CD1c-positive myeloid dendritic cell (primary cell): ENCODE data around the gene HNRNPAB.
"Not testable (repeated sequence)": the region's sequence is repeated elsewhere in the genome, so short reads cannot be mapped to it uniquely, and the experiment has no call there.

ENCODE experiments used
- DNase-seq: peaks from one replicate; pipeline ENCODE4 v3.0.0-alpha.2; 2016; ENCODE audit errors: extremely low spot score

HNRNPAB gene

GRCh38 chr5:178196986-178197385, 7.3 kb upstream of the HNRNPAB start:
- DNase-seq, result no peak

- DNase-seq, result not testable (repeated sequence)
Measured at GRCh38 chr5:178198151-178198550, 6.2 kb upstream of the HNRNPAB start.

- DNase-seq, result no peak
Measured at GRCh38 chr5:178198706-178199105, 5.6 kb upstream of the HNRNPAB start.

DNA sequence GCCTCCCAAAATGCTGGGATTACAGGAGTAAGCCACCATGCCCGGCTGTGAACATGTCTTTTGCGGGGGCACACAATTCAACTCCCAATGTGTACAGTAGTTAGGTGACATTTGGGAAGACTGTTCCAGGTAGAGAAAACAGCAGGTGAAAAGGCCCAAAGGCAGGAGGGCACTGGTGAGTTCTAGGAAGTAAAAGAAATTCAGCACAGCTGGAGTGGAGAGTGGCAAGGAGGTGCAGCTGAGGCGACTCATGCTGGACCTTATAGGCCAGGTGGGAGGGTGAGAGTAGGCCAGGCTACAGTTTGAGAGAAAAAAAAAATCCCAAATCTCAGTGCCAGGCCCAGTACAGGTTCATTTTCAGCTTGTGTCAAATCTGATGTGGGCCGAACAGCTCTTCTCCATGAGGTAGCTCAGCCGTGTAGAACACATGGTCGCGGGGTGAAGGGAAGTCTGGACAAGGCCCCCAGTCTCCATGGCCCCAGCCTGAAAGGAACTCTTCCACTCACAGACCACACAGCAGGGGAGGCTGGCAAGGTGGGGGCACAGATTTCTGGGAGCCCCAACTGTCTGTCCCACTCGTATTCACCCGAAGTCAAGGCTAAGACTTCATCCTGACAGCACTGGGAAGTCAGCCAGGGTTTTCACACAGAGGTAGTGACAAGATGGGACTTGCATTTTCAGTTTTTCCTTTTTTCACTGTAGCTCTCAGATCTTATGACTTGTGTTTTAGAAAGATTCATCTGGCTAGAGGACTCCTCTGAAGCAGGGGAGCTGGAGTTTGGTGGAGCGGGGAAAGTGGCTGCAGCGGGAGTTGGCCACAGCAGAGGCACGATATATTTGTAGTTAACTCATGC, 4.5 kb upstream of the HNRNPAB start:
- DNase-seq, result no peak

GRCh38 chr5:178201221-178201926, 3.0 kb upstream of the HNRNPAB start:
- no peak for DNase-seq

GRCh38 chr5:178201927-178202235, 2.5 kb upstream of the HNRNPAB start:
- peak; percentile 53 for DNase-seq

DNA sequence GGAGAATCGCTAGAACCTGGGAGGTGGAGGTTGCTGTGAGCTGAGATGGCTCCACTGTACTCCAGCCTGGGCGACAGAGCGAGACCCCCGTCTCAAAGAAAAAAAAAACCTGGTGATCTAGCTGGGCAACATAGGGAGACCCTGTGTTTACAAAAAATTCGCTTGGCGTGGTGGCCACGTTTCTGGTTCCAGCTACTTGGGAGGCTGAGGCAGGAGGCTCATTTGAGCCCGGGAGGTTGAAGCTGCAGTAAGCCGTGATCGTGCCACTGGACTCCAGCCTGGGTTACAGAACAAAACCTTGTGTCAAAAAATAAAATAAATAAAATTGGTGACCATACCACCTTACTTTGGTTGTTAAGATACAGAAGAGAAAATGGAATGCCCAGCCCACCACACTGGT, 1.8 kb upstream of the HNRNPAB start:
- DNase-seq, result no peak

DNA sequence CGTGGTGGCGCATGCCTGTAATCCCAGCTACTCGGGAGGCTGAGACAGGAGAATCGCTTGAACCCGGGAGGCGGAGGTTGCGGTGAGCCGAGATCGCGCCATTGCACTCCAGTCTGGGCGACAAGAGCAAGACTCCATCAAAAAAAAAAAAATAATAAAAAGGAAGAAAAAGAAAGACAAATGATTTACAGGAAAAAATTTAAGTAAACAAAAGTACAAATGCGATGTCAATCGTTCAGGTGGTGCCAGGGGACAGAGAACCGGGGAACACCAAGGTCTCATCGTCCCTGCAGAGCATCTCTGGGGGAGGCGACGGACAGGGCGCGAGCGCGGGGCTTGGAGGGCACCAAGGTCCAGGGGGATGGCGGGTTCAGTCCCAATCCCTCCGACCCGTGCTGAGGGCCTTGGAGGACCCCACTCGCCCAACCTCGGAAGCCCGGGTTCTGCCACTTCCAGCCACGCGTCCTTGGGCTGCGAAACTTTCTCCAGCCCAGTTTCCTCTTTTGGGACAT, 607 bp upstream of the HNRNPAB start:
- no peak for DNase-seq

DNA sequence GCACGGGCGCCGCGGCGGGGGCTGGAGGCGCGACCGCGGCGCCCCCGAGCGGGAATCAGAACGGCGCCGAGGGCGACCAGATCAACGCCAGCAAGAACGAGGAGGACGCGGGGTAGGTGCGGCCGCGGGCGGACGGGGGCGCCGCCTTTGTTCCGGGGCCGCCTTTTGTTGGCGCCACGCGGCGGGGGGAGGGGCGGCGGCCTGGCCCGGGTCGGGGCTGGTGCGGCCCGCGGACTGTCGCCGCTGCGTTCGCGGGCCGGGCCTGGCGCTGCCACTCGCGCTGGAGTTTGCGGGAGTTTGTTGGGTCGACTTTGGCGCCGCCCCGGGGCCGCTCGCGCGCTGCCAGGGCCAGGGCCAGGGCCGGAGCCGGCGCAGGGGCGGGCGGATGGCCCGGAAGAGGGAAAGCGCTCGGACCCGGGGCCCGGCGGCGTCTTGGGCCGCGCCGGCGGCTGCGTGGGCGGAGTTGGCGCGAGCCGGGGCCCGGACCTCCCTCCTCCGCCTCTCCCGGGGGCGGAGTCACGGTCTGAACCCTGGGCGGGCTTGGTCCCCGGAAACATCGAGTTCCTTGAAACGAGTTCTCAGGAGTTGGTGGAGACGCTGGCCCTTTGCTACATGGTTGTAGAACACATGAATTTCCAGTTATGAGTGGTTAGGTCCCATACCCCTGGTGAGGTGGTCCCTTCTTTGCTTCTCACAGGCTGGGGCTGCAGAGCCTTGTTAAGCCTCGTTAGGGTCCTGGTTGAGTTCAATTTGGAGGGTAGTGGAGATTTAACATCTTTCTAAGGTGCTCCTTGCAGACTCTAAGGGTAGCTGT, 809 bp downstream of the HNRNPAB start:
- peak; percentile 80 for DNase-seq

GRCh38 chr5:178205749-178206047, 1.4 kb downstream of the HNRNPAB start:
- DNase-seq, result no peak

- no peak for DNase-seq
Measured at GRCh38 chr5:178206166-178207101, 2.1 kb downstream of the HNRNPAB start.

DNA sequence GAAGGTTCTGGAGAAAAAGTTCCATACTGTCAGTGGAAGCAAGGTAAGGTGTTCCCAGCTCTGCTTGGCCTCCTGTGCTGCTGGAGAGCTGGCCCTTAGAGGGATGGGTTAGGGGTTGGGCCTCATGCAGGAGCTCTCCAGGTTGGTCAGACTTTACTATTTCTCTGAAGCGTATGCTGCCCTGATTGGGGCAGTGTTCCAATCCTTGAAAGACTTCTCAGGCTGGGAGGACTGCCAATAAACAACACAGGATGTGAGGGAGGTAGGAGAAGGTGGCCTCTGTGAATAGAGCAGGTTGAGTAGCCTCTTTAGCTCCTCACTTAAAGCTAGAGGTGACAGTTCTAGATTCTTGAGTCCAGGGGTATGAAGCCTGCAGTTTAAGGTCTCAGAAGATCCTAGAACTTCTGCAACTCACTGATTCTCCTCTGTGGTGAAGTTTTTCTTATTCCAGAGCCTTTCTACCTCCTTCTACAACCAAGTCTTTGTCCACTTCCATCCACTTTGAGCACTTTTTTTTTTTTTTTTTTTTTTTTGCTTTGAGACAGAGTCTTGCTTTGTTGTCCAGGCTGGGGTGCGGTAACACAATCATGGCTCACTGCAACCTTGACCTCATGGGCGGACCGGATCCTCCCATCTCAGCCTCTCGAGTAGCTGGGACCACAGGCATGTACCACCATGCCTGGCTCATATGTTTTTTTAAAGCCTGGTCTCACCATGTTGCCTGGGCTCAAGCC, 3.0 kb downstream of the HNRNPAB start:
- DNase-seq, result no peak

DNA sequence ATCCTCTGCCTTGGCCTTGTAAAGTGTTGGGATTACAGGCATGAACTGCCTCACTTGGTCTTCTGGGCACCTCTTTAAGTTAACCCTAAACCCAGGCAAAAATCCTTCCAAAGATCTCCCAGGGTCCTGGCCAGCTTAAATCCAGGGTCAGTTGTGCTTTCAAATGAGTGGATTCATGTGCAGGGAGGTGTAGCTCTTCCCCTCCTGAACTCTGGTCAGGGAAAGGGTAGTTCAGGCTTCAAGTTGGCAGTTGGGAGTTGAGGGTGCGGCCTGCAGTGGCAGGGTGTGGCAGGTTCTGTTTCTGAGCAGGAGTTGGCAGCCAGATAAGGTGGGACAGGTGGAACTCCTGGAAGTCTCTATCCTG, 3.6 kb downstream of the HNRNPAB start:
- DNase-seq, result no peak

DNA sequence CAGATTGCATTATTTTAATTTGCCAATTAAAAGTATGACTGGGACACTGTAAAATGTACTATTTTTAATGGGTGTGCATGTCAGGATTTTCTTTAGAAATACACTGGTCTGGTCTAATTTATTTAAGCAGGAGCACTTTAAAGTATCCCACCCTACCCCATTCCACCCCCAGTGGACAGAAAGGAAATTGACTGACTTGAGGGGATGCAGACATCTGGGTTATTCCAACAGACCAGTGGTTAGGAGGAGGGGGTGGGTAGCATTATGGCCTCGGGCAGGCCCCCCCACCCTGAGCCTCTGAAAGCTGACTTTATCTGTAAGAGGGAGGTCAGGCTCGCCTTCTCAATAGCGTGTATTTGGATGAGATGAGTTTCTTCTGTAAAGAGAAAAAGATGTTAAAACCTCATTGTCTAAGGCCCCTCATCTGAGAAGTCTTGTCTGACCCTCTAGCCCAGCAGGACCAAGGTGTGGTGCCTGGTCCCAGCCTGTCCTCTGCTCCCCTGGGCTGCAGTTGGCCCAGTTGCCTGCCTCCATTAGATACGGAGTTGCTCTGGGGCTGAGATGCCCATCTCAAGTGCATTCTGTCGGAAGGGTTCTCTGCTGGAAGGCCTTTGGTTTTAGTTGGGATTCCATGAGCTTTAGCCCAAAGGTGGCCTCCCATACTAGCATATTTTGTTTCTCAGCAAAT, 4.4 kb downstream of the HNRNPAB start:
- DNase-seq, result no peak

DNA sequence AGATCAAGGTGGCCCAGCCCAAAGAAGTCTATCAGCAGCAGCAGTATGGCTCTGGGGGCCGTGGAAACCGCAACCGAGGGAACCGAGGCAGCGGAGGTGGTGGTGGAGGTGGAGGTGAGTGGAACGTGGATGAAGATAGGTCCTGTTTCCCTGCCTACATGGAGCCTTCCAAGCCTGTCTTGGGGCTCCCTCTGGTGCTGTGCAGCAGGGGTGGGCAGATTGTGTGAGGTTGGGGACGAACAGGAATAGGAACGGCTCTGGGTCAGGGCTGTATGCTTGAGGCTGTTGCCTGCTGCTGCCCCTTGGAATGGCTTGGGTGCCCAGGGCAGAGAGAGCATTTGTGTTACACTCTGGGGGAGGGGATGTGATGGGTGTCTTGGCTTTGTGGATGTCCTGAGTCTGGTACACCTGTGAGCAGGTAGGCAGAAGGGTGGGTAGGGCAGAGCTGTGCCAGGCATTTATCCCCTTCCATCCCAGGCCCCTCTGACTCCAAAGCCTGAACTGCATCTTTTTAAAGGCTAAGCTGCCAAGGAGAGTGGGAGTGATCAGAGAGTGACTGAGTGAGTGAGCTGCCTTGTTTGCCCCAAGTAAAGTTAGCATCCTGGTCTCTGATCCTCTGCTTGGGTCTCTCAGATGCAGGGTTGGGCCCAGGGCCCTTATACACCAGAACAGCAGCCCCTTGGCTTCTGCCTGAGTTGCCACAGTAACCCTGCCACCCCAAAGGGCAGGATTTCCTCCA, 5.2 kb downstream of the HNRNPAB start:
- no peak for DNase-seq

DNA sequence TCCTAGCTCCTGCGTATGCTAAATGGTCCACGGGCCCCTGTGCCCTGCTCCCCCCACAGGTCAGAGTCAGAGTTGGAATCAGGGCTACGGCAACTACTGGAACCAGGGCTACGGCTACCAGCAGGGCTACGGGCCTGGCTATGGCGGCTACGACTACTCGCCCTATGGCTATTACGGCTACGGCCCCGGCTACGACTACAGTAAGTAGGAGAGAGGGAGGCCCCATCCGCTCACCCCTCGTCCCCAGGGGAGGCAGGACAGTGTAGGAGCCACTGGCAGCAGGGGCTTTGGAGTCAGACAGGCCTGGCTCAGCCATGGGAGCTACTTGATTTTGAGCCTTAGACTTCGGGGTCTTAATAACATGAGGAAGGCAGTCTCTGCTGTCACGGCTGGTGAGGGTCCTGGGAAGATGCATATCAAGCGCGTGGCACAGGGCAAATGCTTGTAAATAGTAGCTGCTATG, 5.8 kb downstream of the HNRNPAB start:
- no peak for DNase-seq

DNA sequence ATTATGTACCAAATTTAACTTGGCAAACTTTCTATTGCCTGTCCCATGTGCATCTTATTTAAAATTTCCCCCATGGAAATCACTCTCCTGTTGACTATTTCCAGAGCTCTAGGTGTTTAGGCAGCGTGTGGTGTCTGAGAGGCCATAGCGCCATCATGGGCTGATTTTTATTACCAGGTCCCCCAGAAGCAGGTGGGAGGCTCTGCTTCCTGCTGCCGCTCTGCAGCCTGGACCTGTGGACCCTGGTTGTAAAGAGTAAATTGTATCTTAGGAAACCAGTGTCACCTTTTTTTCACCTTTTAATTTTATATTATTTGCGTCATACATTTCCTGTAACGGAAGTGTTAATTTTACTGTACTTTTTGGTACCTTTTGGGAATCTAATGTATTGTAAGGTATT, 6.4 kb downstream of the HNRNPAB start:
- no peak for DNase-seq

- no peak for DNase-seq
Measured at GRCh38 chr5:178211095-178212048, 7.0 kb downstream of the HNRNPAB start.
